Superior temporal gyrus (tissue), 1 donor: Measurements from ENCODE around the gene PSMD3.
"Not testable (repeated sequence)": the region's sequence is repeated elsewhere in the genome, so short reads cannot be mapped to it uniquely, and the experiment has no call there.

Experiments used
- DNase-seq: peaks from one replicate; pipeline ENCODE4 v3.0.0-alpha.2; 2016; ENCODE audit errors: extremely low spot score

The PSMD3 gene

DNA sequence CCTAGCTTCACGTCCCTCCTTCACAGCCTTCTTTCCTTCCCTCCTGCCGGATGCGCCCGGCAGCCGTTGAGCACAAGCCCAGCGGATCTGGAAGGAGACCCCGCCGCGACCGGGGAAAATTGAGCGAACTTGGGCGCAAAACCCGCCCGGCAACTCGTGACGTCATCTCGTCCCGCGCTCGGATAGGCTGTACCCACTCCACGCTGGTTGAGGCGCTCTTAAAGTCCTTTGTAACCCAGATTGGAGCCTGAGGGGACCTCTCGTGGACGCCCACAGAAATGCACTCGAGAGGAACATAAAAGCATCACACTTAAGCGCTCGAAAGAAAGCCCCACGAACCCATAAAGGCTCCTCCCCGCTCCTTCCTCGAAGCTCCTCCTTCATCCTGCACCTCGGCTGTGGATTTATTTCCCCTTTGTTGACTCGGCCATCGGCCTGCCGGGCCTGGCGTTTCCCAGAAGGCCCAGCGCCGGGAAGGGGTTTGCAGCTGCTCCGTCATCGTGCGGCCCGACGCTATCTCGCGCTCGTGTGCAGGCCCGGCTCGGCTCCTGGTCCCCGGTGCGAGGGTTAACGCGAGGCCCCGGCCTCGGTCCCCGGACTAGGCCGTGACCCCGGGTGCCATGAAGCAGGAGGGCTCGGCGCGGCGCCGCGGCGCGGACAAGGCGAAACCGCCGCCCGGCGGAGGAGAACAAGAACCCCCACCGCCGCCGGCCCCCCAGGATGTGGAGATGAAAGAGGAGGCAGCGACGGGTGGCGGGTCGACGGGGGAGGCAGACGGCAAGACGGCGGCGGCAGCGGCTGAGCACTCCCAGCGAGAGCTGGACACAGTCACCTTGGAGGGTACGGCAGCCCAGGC lies at the start of gene PSMD3:
Gene PSMD3 (plus strand): TSS at position 457 of the 856 bp plus-strand sequence. CDS start 164 bp downstream, at position 621.
- peak; percentile 100 for DNase-seq

- no peak for DNase-seq
Measured at GRCh38 chr17:39933912-39934311, 46.7 kb upstream of the PSMD3 start.

- DNase-seq, result no peak
Measured at GRCh38 chr17:39934324-39934723, 46.3 kb upstream of the PSMD3 start.

- DNase-seq, result no peak
Measured at GRCh38 chr17:39935909-39936308, 44.7 kb upstream of the PSMD3 start.

DNA sequence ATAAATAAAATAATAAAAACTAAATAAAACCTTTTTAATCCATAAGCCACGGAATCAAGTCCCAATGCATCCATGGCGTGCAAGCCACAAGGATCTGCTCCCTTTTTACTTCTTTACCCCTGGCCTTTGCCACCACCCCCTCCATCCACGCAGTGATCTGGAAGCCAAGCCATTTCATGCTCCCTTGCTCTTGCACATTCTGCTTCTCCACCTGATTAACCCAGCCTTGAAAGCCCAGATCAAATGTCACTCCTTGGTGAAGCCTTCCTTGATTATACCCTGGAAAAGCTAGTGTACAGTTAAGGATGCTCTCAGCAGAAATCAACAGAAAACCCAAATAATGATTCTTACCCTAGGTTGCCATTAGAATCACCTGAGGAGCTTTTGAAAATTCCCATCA lies 43.2 kb upstream of the PSMD3 start:
- no peak for DNase-seq

DNA sequence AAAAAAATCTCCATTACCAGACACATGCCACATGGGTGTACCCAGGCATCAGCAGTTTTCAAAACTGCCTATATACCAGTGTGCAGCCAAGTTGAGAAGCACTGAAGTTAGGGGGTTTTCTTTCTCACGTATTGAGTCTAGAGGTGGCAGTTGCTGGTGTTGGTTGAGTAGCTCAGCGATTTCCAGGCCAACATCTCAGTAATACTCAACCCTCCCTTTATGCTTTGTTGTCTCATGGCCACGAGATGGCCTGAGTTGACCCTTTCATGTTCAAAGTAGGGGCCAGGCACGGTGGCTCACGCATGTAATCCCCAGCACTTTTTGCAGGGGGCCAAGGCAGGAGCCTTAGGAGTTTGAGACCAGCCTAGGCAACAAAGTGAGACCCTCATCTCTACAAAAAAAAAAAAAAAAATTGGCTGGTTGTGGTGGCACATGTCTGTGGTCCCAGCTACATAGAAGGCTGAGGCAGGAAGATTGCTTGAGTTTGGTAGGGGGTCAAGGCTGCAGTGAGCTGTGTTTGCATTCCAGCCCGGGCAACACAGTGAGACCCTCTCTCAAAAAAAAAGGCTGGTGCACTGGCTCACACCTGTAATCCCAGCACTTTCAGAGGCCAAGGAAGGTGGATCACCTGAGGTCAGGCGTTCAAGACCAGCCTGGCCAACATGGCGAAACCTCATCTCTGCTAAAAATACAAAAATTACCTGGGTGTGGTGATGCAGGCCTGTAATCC lies 42.3 kb upstream of the PSMD3 start:
- DNase-seq, result no peak

DNA sequence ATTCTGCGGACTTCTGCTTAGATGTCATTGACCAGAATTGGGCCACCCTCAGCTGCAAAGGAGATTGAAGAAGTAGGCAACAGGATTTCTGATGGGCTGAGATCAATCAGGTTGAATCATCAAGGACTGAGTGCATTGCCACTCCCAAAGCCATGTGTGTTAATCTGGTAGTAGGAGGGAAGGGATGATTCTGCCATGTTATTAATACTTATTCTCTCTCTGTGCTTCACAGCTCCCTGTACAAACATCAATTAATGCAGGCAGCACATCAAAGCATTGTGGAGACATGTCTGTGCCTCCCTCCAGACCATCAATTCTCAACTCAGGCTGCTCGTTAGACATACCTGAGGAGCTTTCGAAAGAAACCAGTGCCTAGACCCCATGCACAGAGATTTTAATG lies 41.5 kb upstream of the PSMD3 start:
- DNase-seq, result no peak

DNA sequence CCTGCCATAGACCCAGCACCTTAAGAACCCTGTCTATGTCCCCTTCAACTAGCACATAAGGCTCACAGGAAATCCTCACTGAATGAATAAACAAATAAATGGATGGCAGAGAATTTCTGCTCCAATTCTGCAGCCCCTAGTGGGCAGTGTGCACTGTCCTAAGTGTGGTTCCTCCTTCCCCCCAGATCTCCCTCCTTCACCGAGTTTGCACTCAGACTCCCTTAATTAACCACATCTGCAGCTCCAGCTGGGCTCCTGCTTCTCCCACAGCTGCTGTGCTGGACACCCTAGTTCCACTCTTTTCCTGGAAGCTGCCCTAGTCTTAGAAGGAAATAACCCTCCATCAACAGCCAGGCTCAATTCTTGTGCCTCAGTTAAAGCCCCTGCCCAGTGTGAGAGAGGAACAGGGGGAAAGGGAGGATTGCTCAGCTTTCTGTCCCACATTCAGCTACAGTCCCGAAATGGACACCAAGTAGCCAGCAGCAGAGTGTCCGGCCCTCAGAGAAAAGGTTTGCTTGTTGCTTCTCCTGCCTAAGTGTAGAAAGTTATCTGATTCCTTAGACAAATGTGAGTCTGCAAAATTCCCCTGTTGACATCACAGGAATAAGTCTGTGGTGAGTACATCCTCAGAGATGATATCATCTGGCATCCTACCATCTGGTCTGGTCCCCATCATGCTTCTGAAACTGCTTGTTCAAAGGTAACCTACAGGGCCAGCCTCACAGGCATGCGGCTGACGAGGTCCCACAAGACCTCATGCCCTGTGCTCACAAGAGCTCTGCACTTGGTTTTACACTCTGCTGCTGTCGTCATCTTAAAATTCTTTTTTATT lies 40.8 kb upstream of the PSMD3 start:
- DNase-seq, result no peak

- no peak for DNase-seq
Measured at GRCh38 chr17:39943702-39944392, 36.8 kb upstream of the PSMD3 start.

- no peak for DNase-seq
Measured at GRCh38 chr17:39944393-39944711, 36.3 kb upstream of the PSMD3 start.

DNA sequence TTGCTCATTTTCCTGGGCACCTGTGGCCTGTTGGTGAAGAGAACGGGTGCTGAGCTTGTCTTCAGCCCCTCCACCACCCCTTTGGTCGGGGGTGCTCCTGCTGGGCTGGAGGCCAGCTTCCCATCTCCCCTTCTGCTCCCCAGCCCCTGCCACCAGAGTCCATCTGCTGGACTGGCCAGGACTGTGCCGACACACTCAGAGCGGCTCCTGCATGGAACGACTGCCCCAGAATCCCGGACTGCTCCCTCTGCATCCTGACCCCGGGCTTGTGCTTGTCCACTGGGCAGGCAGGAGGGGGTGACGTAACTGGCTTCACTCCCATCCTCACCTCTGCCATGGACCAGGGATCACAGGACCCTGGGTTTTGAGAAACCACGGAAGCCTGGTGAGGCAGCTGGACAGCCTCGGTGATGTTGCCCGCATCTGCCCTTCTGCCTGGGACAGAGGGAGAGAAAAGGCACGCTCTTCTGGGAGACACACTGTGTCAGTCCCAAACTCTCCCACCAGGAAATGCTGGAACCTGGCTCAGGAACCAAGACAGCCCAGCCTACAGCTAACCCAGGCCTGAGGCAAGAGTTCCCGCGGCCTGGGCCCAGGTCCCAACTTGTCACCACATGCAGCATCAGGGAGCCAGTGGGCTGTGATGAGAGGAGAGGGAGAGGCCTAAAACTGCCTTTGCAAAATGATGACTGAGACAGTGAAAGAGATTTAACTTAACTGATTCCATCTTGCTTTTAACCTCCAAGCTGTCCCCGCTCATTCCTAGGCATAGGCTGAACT lies 33.9 kb upstream of the PSMD3 start:
- DNase-seq, result no peak

DNA sequence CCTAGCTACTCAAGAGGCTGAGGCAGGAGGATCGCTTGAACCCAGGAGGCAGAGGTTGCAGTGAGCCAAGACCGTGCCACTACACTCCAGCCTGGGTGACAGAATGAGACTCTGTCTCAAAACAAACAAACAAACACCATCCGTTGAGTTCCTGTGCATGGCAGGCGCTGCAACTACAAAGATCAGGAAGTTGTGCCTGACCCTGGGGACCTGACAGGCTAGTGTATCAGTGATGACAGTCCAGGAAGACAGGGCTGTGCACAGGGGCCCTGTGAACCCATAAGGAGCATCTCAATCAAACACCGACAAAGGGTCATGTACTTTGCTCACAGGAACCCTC lies 32.1 kb upstream of the PSMD3 start:
- not testable (repeated sequence) for DNase-seq

GRCh38 chr17:39949028-39949427 lies 31.6 kb upstream of the PSMD3 start:
- no peak for DNase-seq

DNA sequence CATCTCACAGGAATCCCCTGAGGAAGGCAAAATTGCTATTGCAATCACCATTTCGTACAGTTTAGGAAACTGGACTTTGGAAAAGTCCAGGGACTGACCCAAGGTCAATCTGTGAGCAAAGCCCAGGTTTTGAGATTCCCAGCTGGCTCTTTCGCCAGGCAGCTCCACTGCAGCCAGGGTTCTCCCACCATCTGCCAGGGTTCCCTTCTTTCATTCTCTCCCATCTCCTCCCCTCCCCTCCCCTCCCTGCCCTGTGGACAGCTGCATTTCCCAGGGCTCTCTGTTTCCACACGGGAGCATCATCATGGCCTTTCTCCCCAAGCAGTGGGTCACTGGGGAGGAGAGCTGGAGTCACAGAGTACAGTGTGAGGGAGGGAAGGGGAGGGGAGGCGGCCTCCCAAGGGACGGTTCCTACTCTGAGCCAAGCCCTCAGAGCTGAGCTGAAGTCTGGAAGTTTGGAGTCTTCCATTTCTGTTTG lies 29.7 kb upstream of the PSMD3 start:
- DNase-seq, result no peak

GRCh38 chr17:39951924-39952679 lies 28.5 kb upstream of the PSMD3 start:
- no peak for DNase-seq

GRCh38 chr17:39952680-39953470 lies 27.7 kb upstream of the PSMD3 start:
- peak; percentile 71 for DNase-seq

GRCh38 chr17:39953471-39953888 lies 27.1 kb upstream of the PSMD3 start:
- no peak for DNase-seq

- no peak for DNase-seq
Measured at GRCh38 chr17:39954876-39955275, 25.7 kb upstream of the PSMD3 start.

- DNase-seq, result no peak
Measured at GRCh38 chr17:39955726-39956225, 24.8 kb upstream of the PSMD3 start.
